Measurements from ENCODE around the gene COL9A3.
"Not testable (repeated sequence)": the region's sequence is repeated elsewhere in the genome, so short reads cannot be mapped to it uniquely, and the experiment has no call there.

COL9A3 gene

GRCh38 chr20:62846166-62846890 is 29.5 kb downstream of the COL9A3 start:
- TF ChIP-seq CTCF (IDR thresholded peaks at IDR 0.05; ENCODE audit: low read length, missing control alignments), result no peak
- DNase-seq (ENCODE audit: low read depth), result no peak
- H3K4me3 ChIP-seq (replicated peaks; ENCODE audit: low read depth, low read length), result no peak overlapping the region

DNA sequence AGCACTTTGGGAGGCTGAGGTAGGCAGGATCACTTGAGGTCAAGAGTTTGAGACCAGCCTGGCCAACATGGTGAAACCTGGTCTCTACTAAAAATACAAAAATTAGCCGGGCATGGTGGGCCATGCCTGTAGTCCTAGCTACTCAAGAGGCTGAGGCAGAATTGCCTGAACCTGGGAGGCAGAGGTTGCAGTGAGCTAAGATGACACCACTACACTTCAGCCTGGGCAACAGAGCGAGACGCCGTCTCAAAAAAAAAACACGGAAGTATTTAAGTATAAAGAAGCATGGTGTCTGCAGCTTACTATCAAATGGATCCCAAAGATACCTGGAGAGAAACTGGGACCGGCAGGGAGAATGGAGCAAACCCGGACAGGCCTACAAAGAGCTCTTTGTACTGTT is 32.1 kb downstream of the COL9A3 start:
- not testable (repeated sequence) for DNase-seq (ENCODE audit: low read depth); H3K4me3 ChIP-seq (replicated peaks; ENCODE audit: low read depth, low read length)

GRCh38 chr20:62849431-62849830 is 32.6 kb downstream of the COL9A3 start:
- TF ChIP-seq CTCF (IDR thresholded peaks at IDR 0.05; ENCODE audit: low read length, missing control alignments), result no peak
- DNase-seq (ENCODE audit: low read depth), result no peak
- no peak overlapping the region for H3K4me3 ChIP-seq (replicated peaks; ENCODE audit: low read depth, low read length)

DNA sequence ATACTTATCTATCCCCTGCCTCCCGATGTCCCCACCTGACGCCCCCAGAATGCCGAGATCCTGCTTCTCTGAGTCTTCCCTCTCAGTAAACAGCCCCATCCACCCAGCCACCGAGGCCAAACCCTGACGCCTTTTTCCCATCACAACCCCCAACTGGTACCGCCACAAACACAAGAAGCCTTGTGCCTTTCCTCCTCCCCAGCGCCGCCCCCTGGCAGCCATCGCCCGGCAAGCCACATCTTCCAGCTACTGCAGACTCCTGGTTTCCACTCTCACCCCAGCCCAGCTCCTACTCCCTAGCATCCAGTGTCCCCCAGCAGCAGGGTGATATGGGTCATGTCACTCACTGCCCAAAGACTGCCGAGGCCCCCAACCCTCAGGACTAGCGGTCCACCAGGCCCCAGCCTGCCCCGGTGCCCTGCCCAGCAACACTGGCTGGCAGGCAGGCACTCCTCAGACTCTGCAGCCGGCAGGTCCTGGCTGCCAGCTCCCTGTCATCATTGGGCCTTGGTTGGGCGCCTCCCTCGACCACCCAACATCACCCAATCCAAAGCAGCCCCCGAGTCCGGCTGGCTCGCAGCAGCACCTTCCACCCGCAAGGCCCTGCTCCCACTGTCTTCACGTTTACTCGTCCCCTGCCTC is 33.6 kb downstream of the COL9A3 start:
- no peak for DNase-seq (ENCODE audit: low read depth)
- no peak for TF ChIP-seq CTCF (IDR thresholded peaks at IDR 0.05; ENCODE audit: low read length, missing control alignments)
- H3K4me3 ChIP-seq (replicated peaks; ENCODE audit: low read depth, low read length), result no peak overlapping the region

GRCh38 chr20:62852196-62852595 is 35.3 kb downstream of the COL9A3 start:
- no peak for DNase-seq (ENCODE audit: low read depth)
- H3K4me3 ChIP-seq (replicated peaks; ENCODE audit: low read depth, low read length), result no peak overlapping the region
- TF ChIP-seq CTCF (IDR thresholded peaks at IDR 0.05; ENCODE audit: low read length, missing control alignments), result no peak

DNA sequence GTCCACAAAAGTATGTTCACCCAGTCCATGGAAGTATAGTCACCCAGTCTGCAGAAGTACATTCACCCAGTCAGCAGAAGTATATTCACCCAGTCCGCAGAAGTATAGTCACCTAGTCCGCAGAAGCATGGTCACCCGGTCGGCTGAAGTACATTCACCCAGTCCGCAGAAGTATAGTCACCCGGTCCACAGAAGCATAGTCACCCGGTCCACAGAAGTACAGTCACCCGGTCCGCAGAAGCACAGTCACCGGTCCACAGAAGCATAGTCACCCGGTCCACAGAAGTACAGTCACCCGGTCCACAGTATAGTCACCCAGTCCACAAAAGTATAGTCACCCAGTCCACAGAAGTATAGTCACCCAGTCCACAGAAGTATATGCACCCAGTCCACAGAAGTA is 36.0 kb downstream of the COL9A3 start:
- no peak for TF ChIP-seq CTCF (IDR thresholded peaks at IDR 0.05; ENCODE audit: low read length, missing control alignments)
- no peak overlapping the region for H3K4me3 ChIP-seq (replicated peaks; ENCODE audit: low read depth, low read length)
- no peak for DNase-seq (ENCODE audit: low read depth)

GRCh38 chr20:62853304-62853703 is 36.5 kb downstream of the COL9A3 start:
- H3K4me3 ChIP-seq (replicated peaks; ENCODE audit: low read depth, low read length); DNase-seq (ENCODE audit: low read depth): not testable (repeated sequence)

DNA sequence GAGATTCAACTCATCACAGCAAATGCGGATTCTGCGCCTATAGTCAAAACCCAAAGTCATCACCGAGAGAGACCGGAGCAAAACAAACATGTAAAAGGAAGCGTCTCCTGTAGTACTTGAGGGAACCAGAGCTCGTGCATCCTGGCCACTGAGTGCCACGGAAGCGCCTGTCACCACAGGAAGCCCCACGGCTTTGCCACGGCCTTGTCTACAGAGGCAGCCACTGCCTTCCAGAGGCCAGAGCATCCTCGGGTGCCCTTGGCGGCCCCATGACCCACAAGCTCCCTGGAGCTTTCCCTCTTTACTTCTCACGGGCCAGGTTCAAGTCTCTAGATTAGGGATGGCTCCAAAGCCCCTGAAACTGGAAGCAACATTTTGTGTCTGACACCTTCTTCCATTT is 37.3 kb downstream of the COL9A3 start:
- TF ChIP-seq CTCF (IDR thresholded peaks at IDR 0.05; ENCODE audit: low read length, missing control alignments), result no peak
- no peak overlapping the region for H3K4me3 ChIP-seq (replicated peaks; ENCODE audit: low read depth, low read length)
- no peak for DNase-seq (ENCODE audit: low read depth)
